ENCODE data around the gene CNTNAP2. TPM values are rescaled to one million over a fixed set of nuclear protein-coding genes. Genes with fewer than 3 reads are reported as not detected.
"Not testable (repeated sequence)": the region's sequence is repeated elsewhere in the genome, so short reads cannot be mapped to it uniquely, and the experiment has no call there.

The CNTNAP2 gene
- total RNA-seq, 1 donor from 2014 or later, result under 0.01 TPM

- no peak for DNase-seq (ENCODE audit: extremely low read depth, low read depth, low spot score)
Measured at GRCh38 chr7:146146831-146147486, 30.4 kb downstream of the CNTNAP2 start.

GRCh38 chr7:146150153-146150552, 33.6 kb downstream of the CNTNAP2 start:
- no peak for DNase-seq (ENCODE audit: extremely low read depth, low read depth, low spot score)

- no peak for DNase-seq (ENCODE audit: extremely low read depth, low read depth, low spot score)
Measured at GRCh38 chr7:146172112-146172511, 55.5 kb downstream of the CNTNAP2 start.

GRCh38 chr7:146175716-146176115, 59.1 kb downstream of the CNTNAP2 start:
- no peak for DNase-seq (ENCODE audit: extremely low read depth, low read depth, low spot score)

- no peak for DNase-seq (ENCODE audit: extremely low read depth, low read depth, low spot score)
Measured at GRCh38 chr7:146176860-146177259, 60.3 kb downstream of the CNTNAP2 start.

GRCh38 chr7:146177301-146177700, 60.7 kb downstream of the CNTNAP2 start:
- DNase-seq (ENCODE audit: extremely low read depth, low read depth, low spot score), result no peak

- DNase-seq (ENCODE audit: extremely low read depth, low read depth, low spot score), result no peak
Measured at GRCh38 chr7:146185844-146186243, 69.2 kb downstream of the CNTNAP2 start.

- DNase-seq (ENCODE audit: extremely low read depth, low read depth, low spot score), result not testable (repeated sequence)
Measured at GRCh38 chr7:146191428-146191827, 74.8 kb downstream of the CNTNAP2 start.

GRCh38 chr7:146201945-146202344, 85.3 kb downstream of the CNTNAP2 start:
- no peak for DNase-seq (ENCODE audit: extremely low read depth, low read depth, low spot score)

GRCh38 chr7:146206270-146206669, 89.7 kb downstream of the CNTNAP2 start:
- no peak for DNase-seq (ENCODE audit: extremely low read depth, low read depth, low spot score)

GRCh38 chr7:146208492-146208891, 91.9 kb downstream of the CNTNAP2 start:
- no peak for DNase-seq (ENCODE audit: extremely low read depth, low read depth, low spot score)

- no peak for DNase-seq (ENCODE audit: extremely low read depth, low read depth, low spot score)
Measured at GRCh38 chr7:146214842-146215241, 98.2 kb downstream of the CNTNAP2 start.

- DNase-seq (ENCODE audit: extremely low read depth, low read depth, low spot score), result no peak
Measured at GRCh38 chr7:146216396-146217041, 99.9 kb downstream of the CNTNAP2 start.

GRCh38 chr7:146223851-146224250, 107.2 kb downstream of the CNTNAP2 start:
- DNase-seq (ENCODE audit: extremely low read depth, low read depth, low spot score), result no peak

- no peak for DNase-seq (ENCODE audit: extremely low read depth, low read depth, low spot score)
Measured at GRCh38 chr7:146232604-146233003, 116.0 kb downstream of the CNTNAP2 start.

GRCh38 chr7:146235195-146235594, 118.6 kb downstream of the CNTNAP2 start:
- no peak for DNase-seq (ENCODE audit: extremely low read depth, low read depth, low spot score)

- DNase-seq (ENCODE audit: extremely low read depth, low read depth, low spot score), result no peak
Measured at GRCh38 chr7:146242661-146243060, 126.1 kb downstream of the CNTNAP2 start.

GRCh38 chr7:146247991-146248390, 131.4 kb downstream of the CNTNAP2 start:
- DNase-seq (ENCODE audit: extremely low read depth, low read depth, low spot score), result not testable (repeated sequence)

GRCh38 chr7:146248744-146249143, 132.1 kb downstream of the CNTNAP2 start:
- DNase-seq (ENCODE audit: extremely low read depth, low read depth, low spot score), result not testable (repeated sequence)

- no peak for DNase-seq (ENCODE audit: extremely low read depth, low read depth, low spot score)
Measured at GRCh38 chr7:146249272-146249671, 132.7 kb downstream of the CNTNAP2 start.

- DNase-seq (ENCODE audit: extremely low read depth, low read depth, low spot score), result no peak
Measured at GRCh38 chr7:146255609-146256008, 139.0 kb downstream of the CNTNAP2 start.

GRCh38 chr7:146262527-146262926, 145.9 kb downstream of the CNTNAP2 start:
- DNase-seq (ENCODE audit: extremely low read depth, low read depth, low spot score), result no peak

All from glomerular endothelial cell (primary cell).